ENCODE results near the gene TMEM201. TPM values are rescaled to one million over a fixed set of nuclear protein-coding genes. Genes with fewer than 3 reads are reported as not detected.

The TMEM201 gene, protein sequence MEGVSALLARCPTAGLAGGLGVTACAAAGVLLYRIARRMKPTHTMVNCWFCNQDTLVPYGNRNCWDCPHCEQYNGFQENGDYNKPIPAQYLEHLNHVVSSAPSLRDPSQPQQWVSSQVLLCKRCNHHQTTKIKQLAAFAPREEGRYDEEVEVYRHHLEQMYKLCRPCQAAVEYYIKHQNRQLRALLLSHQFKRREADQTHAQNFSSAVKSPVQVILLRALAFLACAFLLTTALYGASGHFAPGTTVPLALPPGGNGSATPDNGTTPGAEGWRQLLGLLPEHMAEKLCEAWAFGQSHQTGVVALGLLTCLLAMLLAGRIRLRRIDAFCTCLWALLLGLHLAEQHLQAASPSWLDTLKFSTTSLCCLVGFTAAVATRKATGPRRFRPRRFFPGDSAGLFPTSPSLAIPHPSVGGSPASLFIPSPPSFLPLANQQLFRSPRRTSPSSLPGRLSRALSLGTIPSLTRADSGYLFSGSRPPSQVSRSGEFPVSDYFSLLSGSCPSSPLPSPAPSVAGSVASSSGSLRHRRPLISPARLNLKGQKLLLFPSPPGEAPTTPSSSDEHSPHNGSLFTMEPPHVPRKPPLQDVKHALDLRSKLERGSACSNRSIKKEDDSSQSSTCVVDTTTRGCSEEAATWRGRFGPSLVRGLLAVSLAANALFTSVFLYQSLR
- polyA plus RNA-seq (2012; ENCODE audit: insufficient read length, low read depth), result 22.3 TPM

DNA sequence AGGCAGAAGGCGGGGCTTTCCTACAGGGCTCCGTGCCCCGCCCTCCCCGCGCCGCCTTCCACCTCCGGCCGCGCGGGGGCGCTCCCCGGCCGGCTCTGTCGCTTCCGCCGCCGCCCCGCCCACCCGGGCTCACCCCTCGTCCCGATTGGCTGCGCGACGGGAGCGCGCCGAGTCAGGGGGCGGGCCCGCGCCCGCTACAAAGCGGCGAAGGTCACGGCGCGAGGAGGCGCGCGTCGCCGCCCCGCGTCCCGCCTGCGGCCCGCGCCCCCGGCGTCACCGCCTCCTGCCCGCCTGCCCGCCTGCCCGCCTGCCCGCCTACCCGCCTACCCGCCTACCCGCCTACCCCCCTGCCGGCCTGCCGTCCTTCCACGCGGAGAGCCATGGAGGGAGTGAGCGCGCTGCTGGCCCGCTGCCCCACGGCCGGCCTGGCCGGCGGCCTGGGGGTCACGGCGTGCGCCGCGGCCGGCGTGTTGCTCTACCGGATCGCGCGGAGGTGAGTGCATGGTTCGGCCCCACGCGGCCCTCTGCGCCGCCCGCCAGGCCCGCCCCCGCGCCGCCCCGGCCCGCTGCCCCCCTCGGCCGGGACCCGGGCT is at the start of gene TMEM201:
TSS of gene TMEM201 (plus strand) at position 361 of the 593 bp plus-strand sequence. CDS start at position 381, 20 bp downstream.
- no peak for TF ChIP-seq SIN3A (IDR thresholded peaks at IDR 0.05; ENCODE audit: borderline replicate concordance, insufficient read depth, low read length)
- peak; percentile 81 for TF ChIP-seq FOXP2 (optimal IDR thresholded peaks at IDR 0.05; ENCODE audit: borderline replicate concordance, extremely low read depth, extremely low read length, insufficient read depth)
- TF ChIP-seq, protein P1, sequence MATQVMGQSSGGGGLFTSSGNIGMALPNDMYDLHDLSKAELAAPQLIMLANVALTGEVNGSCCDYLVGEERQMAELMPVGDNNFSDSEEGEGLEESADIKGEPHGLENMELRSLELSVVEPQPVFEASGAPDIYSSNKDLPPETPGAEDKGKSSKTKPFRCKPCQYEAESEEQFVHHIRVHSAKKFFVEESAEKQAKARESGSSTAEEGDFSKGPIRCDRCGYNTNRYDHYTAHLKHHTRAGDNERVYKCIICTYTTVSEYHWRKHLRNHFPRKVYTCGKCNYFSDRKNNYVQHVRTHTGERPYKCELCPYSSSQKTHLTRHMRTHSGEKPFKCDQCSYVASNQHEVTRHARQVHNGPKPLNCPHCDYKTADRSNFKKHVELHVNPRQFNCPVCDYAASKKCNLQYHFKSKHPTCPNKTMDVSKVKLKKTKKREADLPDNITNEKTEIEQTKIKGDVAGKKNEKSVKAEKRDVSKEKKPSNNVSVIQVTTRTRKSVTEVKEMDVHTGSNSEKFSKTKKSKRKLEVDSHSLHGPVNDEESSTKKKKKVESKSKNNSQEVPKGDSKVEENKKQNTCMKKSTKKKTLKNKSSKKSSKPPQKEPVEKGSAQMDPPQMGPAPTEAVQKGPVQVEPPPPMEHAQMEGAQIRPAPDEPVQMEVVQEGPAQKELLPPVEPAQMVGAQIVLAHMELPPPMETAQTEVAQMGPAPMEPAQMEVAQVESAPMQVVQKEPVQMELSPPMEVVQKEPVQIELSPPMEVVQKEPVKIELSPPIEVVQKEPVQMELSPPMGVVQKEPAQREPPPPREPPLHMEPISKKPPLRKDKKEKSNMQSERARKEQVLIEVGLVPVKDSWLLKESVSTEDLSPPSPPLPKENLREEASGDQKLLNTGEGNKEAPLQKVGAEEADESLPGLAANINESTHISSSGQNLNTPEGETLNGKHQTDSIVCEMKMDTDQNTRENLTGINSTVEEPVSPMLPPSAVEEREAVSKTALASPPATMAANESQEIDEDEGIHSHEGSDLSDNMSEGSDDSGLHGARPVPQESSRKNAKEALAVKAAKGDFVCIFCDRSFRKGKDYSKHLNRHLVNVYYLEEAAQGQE (IDR thresholded peaks at IDR 0.05; ENCODE audit: insufficient read depth in 1 of 2, low read depth in 2 of 2, low read length in 2 of 2), result no peak
- TF ChIP-seq TAF1 (IDR thresholded peaks at IDR 0.05; ENCODE audit: borderline replicate concordance, insufficient read depth, low read length), result 0 out of 2 replicates have a peak, but pooled peaks have one; percentile 13
- TF ChIP-seq POLR2AphosphoS5 (IDR thresholded peaks at IDR 0.05; ENCODE audit: low read depth, low read length), result no peak; the same call in 1 of the 2 replicates

DNA sequence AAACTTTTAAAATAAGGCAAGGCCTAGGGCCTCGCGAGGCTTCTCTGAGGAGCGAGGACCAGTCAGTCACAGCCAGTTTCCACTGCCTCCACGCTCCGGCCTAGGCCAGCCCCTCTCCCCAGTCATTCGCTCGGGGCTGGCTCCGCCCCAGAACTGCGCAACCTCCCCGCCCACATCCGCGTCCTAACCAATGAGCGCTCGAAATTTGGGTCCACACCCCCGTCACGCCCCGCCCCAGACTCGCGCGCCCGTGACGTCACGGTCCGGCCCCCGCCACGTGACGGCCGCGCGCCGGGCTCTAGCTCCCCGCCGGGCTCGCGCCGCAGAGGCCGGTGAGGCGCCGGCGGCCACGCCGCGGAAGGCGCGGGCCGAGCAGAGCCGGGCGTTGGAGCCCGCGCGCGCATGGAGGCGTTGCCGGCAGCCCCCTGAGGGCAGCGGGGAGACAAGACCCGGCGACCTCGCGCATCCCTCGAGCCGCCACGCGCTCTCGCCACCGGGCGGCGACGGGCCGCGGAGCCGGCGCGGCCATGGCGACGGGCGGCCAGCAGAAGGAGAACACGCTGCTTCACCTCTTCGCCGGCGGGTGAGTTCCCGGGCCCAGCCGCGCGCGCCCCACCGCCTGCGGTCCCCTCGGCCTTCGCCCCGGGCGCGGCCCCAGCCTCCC is 49.4 kb upstream of the TMEM201 start, which contains the start of gene SLC25A33:
TSS of gene SLC25A33 (plus strand) at position 301 of the 664 bp plus-strand sequence. CDS start at position 528, 227 bp downstream.
- TF ChIP-seq SIN3A (IDR thresholded peaks at IDR 0.05; ENCODE audit: borderline replicate concordance, insufficient read depth, low read length) (no peak), FOXP2 (optimal IDR thresholded peaks at IDR 0.05; ENCODE audit: borderline replicate concordance, extremely low read depth, extremely low read length, insufficient read depth) (peak; percentile 55), POLR2AphosphoS5 (IDR thresholded peaks at IDR 0.05; ENCODE audit: low read depth, low read length) (peak; percentile 54), TAF1 (IDR thresholded peaks at IDR 0.05; ENCODE audit: borderline replicate concordance, insufficient read depth, low read length) (peak; percentile 72; the same call in 1 of the 2 replicates)
- TF ChIP-seq, protein P1 (IDR thresholded peaks at IDR 0.05; ENCODE audit: insufficient read depth in 1 of 2, low read depth in 2 of 2, low read length in 2 of 2), result 0 out of 4 replicates have a peak, but pooled peaks of 1 of the 2 experiments have one; percentile 3

DNA sequence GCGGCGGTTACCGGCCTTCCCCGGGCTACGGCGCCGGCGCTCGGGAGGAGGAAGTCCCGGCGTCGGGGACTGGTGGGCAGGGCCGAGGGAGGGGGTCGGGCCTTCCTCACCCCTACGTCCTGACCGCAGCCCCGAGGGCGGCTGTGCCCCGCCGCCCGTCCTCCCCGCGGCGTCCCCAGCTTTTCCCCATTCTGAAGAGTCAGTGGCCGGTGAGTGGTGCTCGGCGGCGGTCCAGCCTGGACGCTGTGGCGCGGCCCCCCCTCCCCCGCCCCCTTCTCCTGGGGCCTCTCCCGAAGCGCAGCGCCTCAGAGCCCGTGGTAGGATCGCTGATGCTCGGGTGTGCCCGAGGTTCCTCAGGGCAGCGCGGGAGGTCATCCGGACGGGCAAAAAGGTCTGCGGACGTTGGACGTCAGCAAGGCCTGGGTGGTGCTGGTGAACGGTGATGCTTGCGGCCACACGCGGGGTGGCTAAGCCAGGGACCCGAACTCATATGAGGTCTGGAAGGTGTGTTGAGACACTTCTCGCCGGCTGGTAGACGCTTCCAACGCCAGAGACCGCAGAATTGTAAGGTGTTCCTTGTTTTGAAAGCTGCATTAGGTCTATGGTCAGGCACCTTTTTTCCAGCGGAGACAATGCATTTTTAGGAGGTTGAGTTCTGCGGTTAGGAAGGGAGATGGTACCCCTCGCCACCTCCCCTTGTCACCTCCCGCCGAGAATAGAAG is 48.7 kb upstream of the TMEM201 start:
- TF ChIP-seq, protein P1 (IDR thresholded peaks at IDR 0.05; ENCODE audit: insufficient read depth in 1 of 2, low read depth in 2 of 2, low read length in 2 of 2), result no peak
- TF ChIP-seq TAF1 (IDR thresholded peaks at IDR 0.05; ENCODE audit: borderline replicate concordance, insufficient read depth, low read length) (no peak), POLR2AphosphoS5 (IDR thresholded peaks at IDR 0.05; ENCODE audit: low read depth, low read length) (no peak), SIN3A (IDR thresholded peaks at IDR 0.05; ENCODE audit: borderline replicate concordance, insufficient read depth, low read length) (no peak), FOXP2 (optimal IDR thresholded peaks at IDR 0.05; ENCODE audit: borderline replicate concordance, extremely low read depth, extremely low read length, insufficient read depth) (no peak)

DNA sequence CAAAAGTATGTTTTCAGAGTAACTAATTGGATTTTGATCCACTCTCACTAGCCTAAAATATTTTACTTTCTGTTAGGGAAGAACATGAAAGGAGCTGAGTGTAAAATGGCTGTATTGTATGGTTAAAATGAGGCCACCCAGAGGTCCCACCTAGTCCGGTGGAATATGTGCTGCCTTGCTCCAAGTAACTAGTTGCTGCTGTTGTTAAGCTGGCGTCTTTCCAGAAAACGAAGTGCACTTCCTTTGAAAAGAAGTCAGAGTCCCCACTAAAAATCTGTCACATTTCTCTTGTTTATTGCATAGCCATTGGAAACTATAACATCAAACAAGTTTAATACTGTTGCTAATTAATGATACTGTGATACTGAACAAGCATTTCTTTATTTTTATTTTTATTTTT is 46.3 kb upstream of the TMEM201 start:
- TF ChIP-seq FOXP2 (optimal IDR thresholded peaks at IDR 0.05; ENCODE audit: borderline replicate concordance, extremely low read depth, extremely low read length, insufficient read depth) (no peak), TAF1 (IDR thresholded peaks at IDR 0.05; ENCODE audit: borderline replicate concordance, insufficient read depth, low read length) (no peak), POLR2AphosphoS5 (IDR thresholded peaks at IDR 0.05; ENCODE audit: low read depth, low read length) (no peak), SIN3A (IDR thresholded peaks at IDR 0.05; ENCODE audit: borderline replicate concordance, insufficient read depth, low read length) (no peak)
- TF ChIP-seq, protein P1 (IDR thresholded peaks at IDR 0.05; ENCODE audit: insufficient read depth in 1 of 2, low read depth in 2 of 2, low read length in 2 of 2), result no peak

All from PFSK-1 (cell line).